LHCN-M2 (cell line): ENCODE measurements around the gene FAF2. TPM values are rescaled to one million over a fixed set of nuclear protein-coding genes. Genes with fewer than 3 reads are reported as not detected.

Experiments
- DNase-seq: peaks from one replicate; pipeline ENCODE4 v3.0.0-alpha.2; 2012; ENCODE audit warnings: low read depth
- total RNA-seq: library from RNA; depleted of rRNA; stranded (reverse); fragments of >200 nt; gene quantifications from 2 replicates; pipeline ENCODE4 v1.2.3, GENCODE V29; 2014

FAF2 gene
- total RNA-seq, 1 experiment from 2014 or later: 42.4 TPM

DNA sequence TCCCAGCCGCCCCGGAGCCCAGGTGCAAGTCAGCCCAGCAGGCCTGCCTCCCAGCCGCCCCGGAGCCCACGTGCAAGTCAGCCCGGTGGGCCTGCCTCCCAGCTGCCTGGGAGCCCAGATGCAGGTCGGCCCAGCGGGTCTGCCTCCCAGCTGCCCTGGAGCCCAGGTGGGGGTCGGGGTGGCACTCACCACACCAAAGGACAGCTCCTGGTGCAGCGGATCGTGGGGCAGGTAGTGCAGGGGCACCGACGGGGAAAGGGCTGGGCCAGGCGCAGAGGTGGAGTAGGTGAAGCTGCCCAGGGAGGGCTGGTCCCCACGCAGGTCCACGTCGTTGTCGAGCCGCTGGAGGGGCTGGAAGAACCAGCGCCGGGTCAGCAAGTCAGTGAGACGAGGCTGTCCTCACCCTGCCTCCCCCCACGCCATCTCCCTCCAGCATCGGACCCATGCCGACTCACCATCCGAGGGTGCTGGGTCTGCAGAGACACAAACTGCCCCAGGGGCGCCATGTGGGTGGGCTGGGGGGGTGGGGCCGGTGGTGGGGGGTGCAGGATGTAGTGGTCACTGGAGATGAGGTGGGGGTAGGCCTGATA is 82.3 kb downstream of the FAF2 start:
- no peak for DNase-seq

DNA sequence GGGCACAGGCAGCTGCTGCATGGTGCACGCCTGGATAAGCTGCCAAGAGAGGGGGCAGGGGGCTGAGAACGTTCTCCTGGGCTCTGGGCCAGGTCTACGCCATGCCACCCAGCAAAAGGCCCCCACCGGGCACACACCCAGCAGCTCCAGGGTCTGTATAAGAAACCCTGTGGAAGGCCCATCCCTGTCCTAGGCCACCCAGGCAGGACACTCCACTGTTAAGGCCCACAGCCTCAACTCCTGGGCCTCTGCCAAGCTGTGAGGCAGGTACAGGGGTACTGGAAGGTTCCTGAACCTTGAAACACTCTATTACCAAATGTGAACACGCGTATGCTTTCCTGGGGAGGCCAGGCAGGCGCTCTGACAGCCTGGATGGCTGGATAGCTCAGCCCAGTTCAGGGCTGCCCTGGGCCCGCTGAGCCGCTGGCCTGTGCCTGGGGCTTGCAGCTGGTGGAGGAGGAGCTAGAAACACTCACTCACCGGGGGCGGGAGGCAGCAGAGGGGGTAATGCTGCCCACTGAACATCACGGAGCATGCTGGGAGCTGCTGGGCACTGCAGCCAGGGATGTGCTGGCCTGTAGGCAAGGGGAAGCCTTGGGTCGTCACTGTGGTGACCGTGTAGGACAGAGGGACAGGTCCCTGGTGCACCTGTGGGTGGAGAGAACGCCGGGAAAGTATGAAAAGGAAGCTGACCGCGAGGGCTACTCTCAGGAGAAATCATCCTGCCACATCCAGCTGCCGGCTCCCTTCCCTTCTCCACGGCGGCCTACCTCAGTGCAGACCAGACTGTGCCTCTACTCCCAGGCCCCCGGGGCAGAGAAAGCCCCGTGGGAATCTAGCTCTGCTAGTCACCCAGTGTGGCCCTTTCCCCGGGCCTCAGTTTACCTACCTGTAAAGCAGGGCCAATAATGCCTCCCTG is 83.1 kb downstream of the FAF2 start:
- peak; percentile 64 for DNase-seq

DNA sequence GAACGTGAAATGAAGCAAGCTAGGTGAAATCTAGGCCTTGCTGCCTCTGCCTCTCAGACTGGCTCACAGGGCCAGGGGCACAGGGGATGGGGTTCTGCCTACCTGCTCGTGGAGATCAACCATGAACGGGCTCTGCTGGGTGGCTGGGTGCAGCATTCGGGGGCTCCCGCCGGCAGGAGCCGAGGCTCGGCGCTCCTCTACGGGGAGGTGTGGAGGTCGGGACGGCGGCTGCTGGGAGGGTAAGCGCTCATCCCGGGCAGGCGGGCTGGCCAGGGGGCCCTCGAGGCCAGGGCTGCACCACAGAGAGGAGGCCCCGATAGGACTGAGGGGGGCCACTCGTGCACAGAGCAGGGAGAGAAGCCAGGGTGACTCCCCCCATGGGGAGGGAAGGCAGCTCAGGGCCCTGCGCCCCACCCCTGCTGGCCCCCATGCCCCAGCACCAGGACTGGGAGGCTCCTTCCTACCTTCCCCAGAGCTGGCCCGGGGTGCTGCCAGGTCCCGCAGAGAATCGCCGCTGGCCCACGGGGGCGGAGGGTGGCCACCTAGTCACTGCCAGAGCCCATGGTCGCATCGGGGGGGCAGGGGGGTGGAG is 83.8 kb downstream of the FAF2 start:
- no peak for DNase-seq

DNA sequence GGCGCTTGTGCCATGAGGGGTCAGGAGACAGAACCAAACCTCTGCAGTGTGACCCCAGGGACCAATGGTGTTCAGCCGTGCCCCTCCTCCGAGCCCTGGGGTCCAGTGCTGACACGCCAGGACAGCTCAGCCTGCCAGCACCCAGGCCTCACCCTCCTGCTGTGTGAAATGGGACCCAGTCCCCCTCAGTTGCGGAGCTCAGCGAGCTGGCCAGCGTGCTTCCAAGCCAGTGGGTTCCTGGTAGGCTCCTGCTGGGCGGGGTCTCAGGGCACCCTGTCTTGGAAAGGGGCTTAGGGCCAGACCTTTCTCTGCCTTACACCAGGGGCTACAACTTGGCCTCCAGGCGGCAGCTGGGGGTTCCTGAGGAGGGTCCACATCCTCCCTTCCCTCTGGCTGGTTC is 84.6 kb downstream of the FAF2 start:
- DNase-seq: no peak

DNA sequence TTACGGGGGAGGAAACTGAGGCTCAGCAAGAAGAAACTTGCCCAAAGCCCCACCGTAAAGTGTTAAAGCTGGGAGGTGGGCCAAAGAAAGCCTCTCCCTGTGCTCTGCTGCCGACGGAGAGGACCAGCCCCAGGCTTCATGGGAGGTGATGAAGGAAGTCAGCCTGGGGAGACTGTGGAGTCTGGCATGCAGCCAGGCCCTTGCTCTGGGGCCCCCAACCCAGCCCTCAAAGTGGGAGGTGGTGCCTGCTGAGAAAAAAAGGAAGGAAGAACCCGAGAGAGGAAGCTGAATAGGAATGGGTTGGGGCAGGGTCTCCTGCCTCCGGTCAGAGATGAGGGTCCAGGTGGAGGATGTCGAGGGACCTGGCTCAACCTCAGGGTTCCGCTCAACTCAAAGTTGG is 85.2 kb downstream of the FAF2 start:
- DNase-seq: no peak

DNA sequence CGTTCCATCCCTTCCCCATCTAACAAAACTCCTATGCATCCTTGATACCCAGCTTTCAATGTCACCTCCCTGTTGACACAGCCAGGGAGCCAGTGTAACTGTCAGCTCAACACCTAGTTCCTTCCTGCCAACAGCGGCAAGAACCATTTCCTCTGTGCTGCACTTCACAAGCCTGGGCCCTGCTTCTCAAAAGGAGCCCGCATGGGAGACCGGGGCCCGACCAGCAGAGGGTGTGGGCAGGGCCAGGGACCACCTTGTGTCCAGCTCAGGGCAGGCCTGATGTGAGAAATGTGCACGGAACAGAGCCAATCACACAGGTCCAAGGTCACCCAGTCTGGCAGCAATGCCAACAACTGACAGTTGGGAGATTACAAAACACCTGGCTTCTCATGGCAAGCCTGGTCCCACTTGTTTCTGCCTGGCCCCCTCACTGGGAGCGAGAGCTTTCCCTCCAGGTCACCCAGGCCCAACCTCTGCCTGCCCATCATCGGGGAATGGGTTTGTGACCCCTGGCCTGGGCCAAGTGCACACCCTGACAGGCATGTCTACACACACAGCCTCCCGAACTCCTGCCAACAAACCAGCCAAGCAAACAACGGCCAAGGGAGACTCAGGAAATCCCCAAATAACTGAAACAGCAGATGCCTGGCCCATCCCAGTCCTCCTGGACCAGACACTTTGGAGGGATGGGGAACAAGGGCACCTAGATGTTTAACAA is 85.9 kb downstream of the FAF2 start:
- DNase-seq: no peak

DNA sequence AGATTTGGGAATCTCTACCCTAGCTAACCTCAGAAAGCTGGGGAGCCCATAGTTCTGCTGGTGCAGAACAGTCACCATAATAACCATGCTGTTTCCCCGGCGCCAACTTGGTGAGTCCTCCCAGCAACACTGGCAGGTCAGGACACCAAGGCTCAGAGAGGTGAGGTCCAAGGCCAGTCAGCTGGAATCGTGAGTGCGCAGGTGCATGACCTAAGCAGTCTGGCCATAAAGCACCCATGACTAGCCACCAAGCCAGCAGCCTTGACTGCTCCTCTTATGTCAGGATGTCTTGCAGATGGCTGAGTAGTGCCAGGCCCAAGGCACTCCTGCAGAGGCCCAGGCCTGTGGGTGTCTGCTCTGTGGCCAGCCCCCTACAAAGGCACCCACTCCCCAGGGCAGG is 86.5 kb downstream of the FAF2 start:
- no peak for DNase-seq

DNA sequence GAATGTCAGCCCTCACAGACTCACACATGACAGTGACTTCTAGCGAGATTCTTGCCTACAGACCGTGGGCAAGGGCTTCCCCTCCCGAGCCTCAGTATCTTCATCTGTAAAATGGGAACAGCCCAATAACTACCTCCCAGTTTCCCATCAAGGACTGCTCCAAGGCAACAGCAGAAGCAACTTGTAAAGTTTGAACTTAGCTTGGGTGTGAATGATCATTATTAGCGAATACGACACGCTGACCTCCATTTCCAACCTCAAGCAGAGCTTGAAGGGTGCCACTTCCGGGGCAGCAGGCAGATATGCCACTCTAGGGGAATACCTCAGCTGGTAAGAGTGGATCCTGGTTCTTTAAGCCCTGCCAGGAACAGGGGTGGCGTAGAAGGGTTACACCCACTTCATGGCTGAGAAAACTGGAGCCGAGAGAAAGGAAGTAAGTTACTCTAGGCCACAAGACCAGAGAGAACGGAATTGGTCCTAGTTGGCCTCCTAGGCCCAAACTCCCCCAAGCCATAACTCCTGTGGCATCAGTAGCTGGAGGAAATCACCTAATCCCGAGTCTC is 87.0 kb downstream of the FAF2 start:
- DNase-seq: peak; percentile 20

DNA sequence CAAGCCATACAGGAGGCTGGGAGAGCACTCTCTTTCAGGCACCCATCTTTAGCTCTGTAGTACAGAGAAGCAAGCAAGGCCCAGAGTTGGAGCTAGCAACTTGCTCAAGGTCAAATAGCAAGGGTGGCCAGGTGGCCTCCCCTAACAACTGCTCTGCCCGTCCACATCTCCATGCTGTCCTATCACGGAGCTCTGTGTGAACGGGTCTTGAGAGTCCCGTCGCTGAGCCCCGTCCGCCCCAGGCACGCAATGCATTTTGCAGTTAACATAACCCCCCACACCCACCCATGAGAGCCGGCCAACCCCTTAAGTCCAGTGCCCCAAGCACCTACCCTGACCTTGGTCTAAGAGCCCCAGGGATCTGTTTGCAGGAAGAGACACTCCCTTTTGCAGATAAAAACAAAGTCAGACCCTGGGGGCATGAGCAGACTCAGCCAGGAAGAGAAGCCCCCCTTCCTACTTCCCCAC is 87.5 kb downstream of the FAF2 start:
- DNase-seq: no peak

DNA sequence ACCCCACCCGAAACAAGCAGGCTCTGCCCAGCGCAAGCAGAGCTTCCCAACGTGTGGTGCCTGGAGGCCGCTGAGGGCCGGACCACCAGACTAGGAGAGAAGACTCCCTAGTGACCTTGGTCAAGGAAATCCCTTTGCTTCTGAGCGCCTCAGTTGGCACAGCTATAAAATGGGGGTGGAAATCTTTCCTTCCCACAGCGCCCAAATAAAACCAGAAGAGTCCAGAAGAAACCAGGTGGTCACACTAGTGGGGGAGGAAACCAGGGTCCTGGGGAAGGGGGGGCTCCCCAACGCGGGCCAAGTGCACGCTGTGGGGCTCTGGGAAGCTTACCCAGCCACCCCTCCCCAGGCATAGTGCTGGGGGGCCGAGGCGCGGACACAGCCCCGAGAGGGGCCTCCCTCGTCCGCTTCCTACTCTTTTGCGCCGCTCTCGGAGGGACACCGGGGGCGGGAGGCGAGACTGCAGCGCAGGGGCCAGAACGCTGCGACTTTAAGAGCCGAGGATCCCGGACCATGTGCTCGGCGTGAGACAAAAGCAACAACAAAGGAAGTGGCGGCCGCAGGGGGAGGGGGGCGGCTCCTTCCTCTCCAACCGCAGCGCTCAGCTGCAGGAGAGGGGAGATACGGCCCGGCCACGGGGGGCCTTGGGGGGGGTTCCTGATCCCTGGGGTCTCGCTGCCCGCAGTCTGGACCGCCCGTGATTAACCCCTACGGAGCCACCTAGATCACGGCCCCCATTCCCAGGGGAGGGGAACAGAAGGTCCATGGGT is 88.1 kb downstream of the FAF2 start:
- peak; percentile 80 for DNase-seq

DNA sequence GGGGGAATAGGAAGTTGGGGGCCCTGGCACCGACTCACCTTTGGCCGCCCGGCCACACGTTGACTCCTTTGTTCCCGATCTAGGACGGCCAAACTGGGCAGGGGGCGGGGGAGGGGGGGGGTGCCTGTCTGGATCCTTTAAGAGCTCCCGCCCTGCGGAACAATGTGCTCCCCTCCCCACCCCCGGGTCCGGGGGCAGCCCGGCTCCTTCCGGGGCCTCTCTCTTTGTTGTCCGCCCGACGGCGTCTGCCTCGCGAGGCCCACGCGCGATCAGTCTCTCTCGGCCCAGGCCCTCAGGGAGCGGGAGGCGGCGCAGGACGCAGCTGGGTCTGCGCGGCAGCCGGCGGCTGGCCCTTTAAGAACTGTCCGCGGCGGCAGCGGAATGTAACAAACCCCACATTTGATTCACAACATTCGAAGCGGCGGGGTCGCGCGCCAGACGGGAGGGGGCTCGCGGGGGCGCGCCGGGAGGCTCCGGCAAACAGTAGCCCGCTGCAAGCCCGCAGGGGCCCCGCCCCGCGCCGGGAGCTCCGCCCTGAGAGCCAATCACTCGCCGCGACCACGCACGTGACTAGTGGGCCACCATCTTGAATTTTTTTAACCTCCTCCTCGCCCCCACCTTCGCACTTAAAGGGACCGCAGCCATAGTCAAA is 88.8 kb downstream of the FAF2 start, which contains the start of gene RNF44:
TSS of gene RNF44 (minus strand) at position 501 of the 652 bp plus-strand sequence. CDS start 4,930 bp downstream, outside the sequence.
- peak; percentile 96 for DNase-seq

DNA sequence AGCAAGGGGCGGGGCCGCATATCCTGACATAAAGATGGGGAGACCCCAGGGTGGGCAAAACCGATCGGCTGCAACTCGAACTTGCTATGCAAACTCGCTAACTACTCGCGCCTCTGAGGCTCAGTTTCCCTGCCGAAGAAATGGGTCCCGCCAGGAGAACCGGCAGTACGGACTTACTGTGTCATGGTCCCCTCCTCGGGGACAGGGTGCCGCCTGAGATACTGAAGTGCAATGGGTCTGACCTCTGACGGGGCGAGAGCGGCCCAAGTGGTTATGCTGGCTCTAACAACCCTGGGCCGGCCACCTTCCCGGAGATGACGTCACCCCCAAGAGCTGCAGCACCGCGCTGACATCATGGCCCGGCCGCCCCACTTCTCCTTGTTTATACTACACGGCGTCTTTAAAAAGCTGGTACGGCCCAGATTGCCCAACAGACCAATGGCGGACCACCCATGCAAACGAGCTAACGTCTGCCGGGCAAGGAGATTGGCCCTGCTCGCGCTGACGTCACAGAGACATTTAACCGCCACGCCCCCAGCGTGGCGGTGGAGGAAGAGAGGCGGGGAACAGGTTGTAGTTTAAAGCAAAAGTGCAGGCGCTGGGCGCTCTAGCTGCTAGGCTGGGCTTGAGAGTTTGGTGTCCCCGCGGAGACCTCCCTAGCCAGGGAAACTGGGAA is 89.5 kb downstream of the FAF2 start:
- DNase-seq: peak; percentile 99

DNA sequence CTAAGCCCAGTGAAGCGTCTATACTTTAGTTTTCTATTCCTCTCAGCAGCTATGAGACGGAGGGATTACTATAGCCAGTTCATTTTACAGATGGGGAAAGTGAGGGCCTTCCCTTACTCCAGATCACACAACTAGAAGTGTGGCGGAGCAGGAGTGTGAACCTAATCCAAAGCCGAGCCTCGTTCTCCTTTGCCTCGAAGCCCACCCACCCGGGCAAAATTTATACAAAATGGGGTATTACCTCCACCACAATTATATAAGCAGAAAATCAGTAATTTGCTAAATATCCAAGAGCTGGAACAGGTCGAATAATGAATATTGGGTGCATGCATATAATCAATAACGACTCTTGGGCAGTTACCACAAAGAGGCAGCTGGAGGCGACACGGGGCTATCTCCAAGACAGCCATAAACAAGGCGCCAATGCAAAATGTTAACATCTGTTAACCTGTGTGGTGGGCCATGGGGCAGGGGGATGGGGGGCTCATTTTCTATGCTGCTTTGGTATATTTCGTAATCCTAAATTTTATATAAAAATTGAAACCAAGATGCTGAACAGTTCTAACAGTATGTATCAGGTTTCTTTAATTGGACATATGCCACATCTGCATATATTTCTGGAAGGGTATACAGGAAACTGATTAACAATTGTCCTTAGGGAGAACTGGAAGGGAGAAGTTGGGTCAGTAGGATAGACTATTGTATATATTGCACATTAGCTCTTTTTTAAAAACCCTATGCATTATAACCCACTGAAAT is 90.2 kb downstream of the FAF2 start:
- no peak for DNase-seq

DNA sequence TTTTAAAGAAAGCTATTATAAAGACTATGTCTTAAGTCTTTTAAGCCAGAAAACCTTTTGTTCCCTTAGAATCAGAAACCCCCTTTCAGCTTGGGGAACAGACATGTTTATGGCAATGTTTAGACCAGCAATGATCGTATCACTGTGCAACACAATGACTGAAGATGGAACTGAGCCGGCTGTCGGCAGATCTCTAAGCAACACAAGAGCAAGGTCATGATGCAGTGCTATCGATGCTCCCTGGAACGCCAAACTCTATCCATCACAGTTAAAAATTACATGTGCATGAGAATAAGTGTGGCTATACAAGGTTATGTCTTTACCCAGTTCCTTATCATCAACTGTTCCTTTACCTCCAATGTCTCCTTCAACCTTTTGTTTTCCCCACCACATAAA is 90.8 kb downstream of the FAF2 start:
- DNase-seq: no peak

DNA sequence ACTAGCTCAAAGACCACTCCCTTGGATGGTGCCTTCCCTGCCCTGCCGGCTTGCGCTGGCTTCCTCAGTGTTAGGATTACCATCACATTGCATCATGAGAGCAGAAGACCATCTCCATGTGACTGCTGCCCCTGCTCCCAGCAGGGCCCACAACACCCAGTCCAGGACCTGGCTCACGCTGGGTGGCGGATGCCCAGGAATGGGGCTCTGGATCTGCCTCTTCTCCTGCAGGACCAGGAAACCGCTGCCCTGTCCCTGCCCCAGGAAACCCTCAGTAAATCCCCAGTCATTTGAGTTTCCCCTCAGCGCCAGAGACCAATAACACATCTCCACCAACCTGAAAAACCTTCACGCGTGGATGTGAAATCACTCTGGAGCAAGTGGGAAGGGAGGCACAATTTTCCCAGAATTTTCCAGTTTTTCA is 92.3 kb downstream of the FAF2 start:
- no peak for DNase-seq

DNA sequence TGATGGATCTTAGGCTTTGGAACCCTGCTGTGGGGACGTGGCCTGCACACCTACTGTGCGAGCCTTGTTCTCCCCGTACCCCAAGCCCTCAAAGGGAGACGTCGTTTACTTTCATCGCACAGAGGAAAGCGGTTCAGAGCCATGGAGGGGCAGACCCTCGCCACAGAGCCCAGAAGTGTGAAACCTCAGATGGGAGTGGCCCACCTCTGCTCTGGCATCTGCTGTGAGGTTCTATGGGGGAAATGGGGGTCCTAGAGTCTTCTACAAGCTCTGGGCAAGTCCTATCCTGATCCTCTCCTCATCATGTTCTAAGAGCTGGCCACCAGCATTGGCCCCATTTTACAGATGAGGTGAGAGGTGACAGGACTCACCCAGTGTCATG is 92.8 kb downstream of the FAF2 start:
- DNase-seq: no peak

DNA sequence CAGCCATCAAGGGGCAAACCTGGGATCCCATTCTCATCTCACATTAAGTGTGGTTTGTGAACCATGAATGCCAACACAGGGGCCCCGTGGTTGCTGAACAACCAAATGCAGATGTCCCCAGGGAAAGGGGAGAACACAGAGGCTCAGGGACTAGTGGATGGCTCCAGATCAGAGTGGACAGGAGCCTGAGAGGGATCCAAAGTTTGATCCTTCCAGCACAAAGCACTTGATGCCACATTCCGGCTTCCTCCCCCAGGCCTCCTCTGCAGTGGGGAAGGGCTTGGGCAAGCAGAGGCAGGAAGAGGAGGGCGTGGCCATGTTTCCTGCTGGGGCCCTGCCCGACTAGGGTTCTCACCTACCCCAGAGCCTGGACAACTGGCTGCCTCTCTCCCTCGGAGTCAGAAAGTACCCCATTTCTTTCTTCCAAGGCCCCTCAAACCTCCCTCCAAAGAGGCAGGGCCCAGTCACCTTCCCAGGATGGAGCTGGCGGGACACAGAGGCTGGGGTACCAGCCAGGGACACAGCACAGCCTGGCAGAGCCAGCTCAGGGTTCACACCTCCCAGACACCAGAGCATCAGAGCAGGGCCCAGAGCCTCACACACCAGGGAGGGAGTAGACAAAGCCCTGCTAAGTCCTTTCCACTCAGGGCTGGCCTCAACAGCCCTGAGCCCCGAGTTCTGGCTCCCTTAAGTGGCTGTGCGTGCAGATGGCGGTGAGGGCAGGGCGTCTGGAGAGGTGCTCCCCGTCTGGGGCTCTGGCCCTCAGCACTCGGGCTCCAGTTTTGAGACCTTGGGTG is 93.4 kb downstream of the FAF2 start:
- DNase-seq: no peak

DNA sequence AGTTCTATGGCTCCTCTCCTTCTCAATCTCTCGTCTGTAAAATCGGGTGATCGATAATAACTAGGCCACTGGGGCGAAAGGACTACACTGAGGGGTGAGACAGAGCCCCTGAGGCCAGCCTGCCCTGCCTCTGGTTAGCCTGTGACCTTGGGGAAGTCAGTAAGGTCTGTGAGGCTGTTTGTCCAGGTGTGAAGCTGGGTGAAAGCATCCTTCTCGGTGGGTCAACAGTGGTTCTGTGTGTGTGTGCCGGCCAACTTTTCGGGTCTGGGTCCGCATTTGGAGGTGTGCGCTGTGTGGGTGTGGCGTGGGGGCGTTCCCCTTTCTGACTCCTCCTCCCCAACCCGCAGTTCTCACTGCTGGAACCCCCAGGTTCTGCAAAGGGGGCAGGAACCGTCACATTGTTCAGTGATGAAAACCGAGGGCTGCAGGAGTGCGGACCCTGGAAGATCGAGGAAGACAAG is 94.0 kb downstream of the FAF2 start:
- no peak for DNase-seq
